Measurements from ENCODE around the gene GSK3A.

DNA sequence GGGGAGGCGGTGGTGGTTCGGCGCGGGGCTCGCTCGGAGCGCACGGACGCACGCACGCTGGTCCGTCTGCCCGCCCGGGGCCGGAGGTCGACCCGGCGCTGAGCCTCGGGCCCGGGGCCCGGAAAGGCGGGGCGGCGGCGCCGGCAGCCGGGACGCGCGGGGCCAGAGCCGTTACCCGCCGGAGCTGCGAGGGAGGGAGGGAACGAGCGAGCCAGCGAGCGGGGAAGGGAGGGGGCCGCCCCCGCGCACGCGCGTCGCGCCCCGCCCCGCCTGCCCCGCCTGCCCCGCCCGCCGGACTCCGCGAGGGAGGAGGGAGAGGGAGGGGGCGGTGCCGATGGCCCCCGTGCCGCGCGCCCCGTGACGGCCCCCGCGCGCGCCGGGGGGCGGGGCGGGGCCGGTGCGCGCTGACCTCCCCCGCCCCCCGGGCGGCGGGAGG lies 41.7 kb upstream of the GSK3A start:
- TF ChIP-seq, protein P1, sequence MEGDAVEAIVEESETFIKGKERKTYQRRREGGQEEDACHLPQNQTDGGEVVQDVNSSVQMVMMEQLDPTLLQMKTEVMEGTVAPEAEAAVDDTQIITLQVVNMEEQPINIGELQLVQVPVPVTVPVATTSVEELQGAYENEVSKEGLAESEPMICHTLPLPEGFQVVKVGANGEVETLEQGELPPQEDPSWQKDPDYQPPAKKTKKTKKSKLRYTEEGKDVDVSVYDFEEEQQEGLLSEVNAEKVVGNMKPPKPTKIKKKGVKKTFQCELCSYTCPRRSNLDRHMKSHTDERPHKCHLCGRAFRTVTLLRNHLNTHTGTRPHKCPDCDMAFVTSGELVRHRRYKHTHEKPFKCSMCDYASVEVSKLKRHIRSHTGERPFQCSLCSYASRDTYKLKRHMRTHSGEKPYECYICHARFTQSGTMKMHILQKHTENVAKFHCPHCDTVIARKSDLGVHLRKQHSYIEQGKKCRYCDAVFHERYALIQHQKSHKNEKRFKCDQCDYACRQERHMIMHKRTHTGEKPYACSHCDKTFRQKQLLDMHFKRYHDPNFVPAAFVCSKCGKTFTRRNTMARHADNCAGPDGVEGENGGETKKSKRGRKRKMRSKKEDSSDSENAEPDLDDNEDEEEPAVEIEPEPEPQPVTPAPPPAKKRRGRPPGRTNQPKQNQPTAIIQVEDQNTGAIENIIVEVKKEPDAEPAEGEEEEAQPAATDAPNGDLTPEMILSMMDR (conservative IDR thresholded peaks at IDR 0.05; ENCODE audit: low read depth, low read length), result no peak
- TF ChIP-seq EZH2phosphoT487 (IDR thresholded peaks at IDR 0.05; ENCODE audit: borderline replicate concordance, low read length), result no peak
